ENCODE results near the gene SCT. TPM values are rescaled to one million over a fixed set of nuclear protein-coding genes. Genes with fewer than 3 reads are reported as not detected.
A peak's percentile ranks its signal among the peaks of the same experiment; 100 is the strongest.

Gene SCT
- total and polyA plus RNA-seq, 2 of the 8 experiments (the other 6 are each of a cell fraction or from before 2014, with no cell fraction given): 1.7 to 2.0 TPM

- H3K79me1 ChIP-seq (ENCODE audit: low read depth, low read length): peaks cover 3% of the 10 kb centered on the region
- peaks cover 8 to 19% of the 10 kb centered on the region in 2 experiments for H4K20me1 ChIP-seq (replicated peaks in 1 of 2; ENCODE audit: control insufficient read depth in 1 of 2, insufficient read depth in 2 of 2, low read length in 2 of 2)
- no peak overlapping the region for H2BK12ac ChIP-seq (ENCODE audit: low read depth, low read length)
- no peak overlapping the region for H3K9ac ChIP-seq (replicated peaks in 1 of 4; ENCODE audit: extremely low read depth in 1 of 4, low read depth in 3 of 4, low read length in 3 of 4)
- no peak overlapping the region for H3K56ac ChIP-seq (replicated peaks; ENCODE audit: insufficient read length, low read depth, low read length)
- H4K91ac ChIP-seq (replicated peaks; ENCODE audit: insufficient read length, low read length): no peak overlapping the region
- H2BK120ac ChIP-seq (replicated peaks; ENCODE audit: low read depth, low read length): no peak overlapping the region
- ChIA-PET CTCF (ENCODE audit: partially characterized antibody) (no interaction called here), POLR2A (ENCODE audit: partially characterized antibody) (interaction anchor here (1.3 kb wide), 1 partner anchor 40 kb away, joined by 3 read pairs; no protein-coding TSS in a partner anchor)
- H3K79me2 ChIP-seq (ENCODE audit: control insufficient read depth in 1 of 2, insufficient read depth in 2 of 2, low read length in 2 of 2): no peaks in the 10 kb centered on the region
- no peak overlapping the region for H2BK5ac ChIP-seq (ENCODE audit: low read depth, low read length)
- no peak overlapping the region for H2BK20ac ChIP-seq (ENCODE audit: low read length)
- H3K27me3 ChIP-seq (replicated peaks in 1 of 4; ENCODE audit: control insufficient read depth in 3 of 4, extremely low read depth in 1 of 4, insufficient read depth in 3 of 4, low read length in 3 of 4): no peaks in the 10 kb centered on the region
- H3K23ac ChIP-seq (ENCODE audit: insufficient read length): no peak overlapping the region
- H3K23me2 ChIP-seq (ENCODE audit: low read depth, low read length): peaks cover 3% of the 10 kb centered on the region; the same call in 1 of the 2 replicates
- no peak overlapping the region for H3K27ac ChIP-seq (ENCODE audit: low read depth, low read length)
- H3K4ac ChIP-seq (replicated peaks; ENCODE audit: insufficient read length, low read depth, low read length): no peak overlapping the region
- FAIRE-seq (no peak), DNase-seq (ENCODE audit: low read depth in 1 of 2, low spot score in 2 of 2) (peak in 1 of 2 experiments; percentile 45)
- H3K4me3 ChIP-seq (ENCODE audit: extremely low read depth in 1 of 4, insufficient read depth in 2 of 4, low read depth in 3 of 4, low read length in 4 of 4): no peak overlapping the region
- H2BK15ac ChIP-seq (ENCODE audit: low read length): no peak overlapping the region
- H3K4me1 ChIP-seq (replicated peaks in 1 of 4; ENCODE audit: control insufficient read depth in 3 of 4, insufficient read depth in 4 of 4, low read length in 3 of 4): peaks cover 0 to 12% (median 3%) of the 10 kb centered on the region in 4 experiments; a peak in 5 of 7 replicates
- no peaks in the 10 kb centered on the region for H3K9me3 ChIP-seq (ENCODE audit: insufficient read depth in 2 of 2, low read depth in 1 of 2, low read length in 1 of 2)
- H3K4me2 ChIP-seq (ENCODE audit: insufficient read depth in 1 of 2, low read depth in 2 of 2, low read length in 2 of 2): no peak overlapping the region
- H4K5ac ChIP-seq (ENCODE audit: insufficient read length, low read depth, low read length): no peak overlapping the region
- 94% methylated on average over 20 of the region's 25 CpGs; no CpG with 5 or more reads in 1 of the 2 experiments for WGBS, 2 experiments (ENCODE audit: extremely low coverage in 1 of 2, insufficient coverage in 1 of 2, insufficient read length in 1 of 2, insufficient replicate concordance in 2 of 2, low coverage in 1 of 2, low lambda C conversion rate in 2 of 2, missing lambda C conversion rate in 1 of 2)
- no peak overlapping the region for H2AFZ ChIP-seq (ENCODE audit: low read length)
- peaks cover 0 to 3% (median 1%) of the 10 kb centered on the region in 4 experiments; a peak in 3 of 8 replicates for H3K36me3 ChIP-seq (ENCODE audit: control insufficient read depth in 2 of 4, insufficient read depth in 4 of 4, low read length in 3 of 4)
- no peak overlapping the region for H3K18ac ChIP-seq (ENCODE audit: extremely low read depth, low read length)
- no peak overlapping the region for H4K8ac ChIP-seq (ENCODE audit: extremely low read depth, insufficient read depth, low read length)
- H3K14ac ChIP-seq (ENCODE audit: insufficient read length): no peak overlapping the region
- no peak overlapping the region for H2AK5ac ChIP-seq (ENCODE audit: low read depth, low read length)
- TF ChIP-seq CBX5 (IDR thresholded peaks at IDR 0.05; ENCODE audit: low read depth, low read length): no peak
- no peak for TF ChIP-seq SIRT6 (IDR thresholded peaks at IDR 0.05; ENCODE audit: low read length)
- TF ChIP-seq ZNF274 (IDR thresholded peaks at IDR 0.05; ENCODE audit: borderline replicate concordance, extremely low read depth, low read length): no peak
- TF ChIP-seq TBP (IDR thresholded peaks at IDR 0.05; ENCODE audit: low read depth, low read length): no peak
- no peak for TF ChIP-seq PHF8 (conservative IDR thresholded peaks at IDR 0.05; ENCODE audit: low read depth, low read length)
- no peak for TF ChIP-seq SIN3A (conservative IDR thresholded peaks at IDR 0.05 in 1 of 2, IDR thresholded peaks at IDR 0.05 in 1 of 2; ENCODE audit: low read depth in 1 of 2, low read length in 2 of 2)
- TF ChIP-seq SP1 (IDR thresholded peaks at IDR 0.05; ENCODE audit: low read depth, low read length): no peak
- no peak for TF ChIP-seq CBX8 (IDR thresholded peaks at IDR 0.05; ENCODE audit: borderline replicate concordance, low read depth, low read length)
- no peak for TF ChIP-seq KDM5A (IDR thresholded peaks at IDR 0.05; ENCODE audit: low read length)
- no peak for TF ChIP-seq GTF2F1 (IDR thresholded peaks at IDR 0.05; ENCODE audit: borderline replicate concordance, low read depth, low read length)
- TF ChIP-seq, protein P1, sequence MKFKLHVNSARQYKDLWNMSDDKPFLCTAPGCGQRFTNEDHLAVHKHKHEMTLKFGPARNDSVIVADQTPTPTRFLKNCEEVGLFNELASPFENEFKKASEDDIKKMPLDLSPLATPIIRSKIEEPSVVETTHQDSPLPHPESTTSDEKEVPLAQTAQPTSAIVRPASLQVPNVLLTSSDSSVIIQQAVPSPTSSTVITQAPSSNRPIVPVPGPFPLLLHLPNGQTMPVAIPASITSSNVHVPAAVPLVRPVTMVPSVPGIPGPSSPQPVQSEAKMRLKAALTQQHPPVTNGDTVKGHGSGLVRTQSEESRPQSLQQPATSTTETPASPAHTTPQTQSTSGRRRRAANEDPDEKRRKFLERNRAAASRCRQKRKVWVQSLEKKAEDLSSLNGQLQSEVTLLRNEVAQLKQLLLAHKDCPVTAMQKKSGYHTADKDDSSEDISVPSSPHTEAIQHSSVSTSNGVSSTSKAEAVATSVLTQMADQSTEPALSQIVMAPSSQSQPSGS (IDR thresholded peaks at IDR 0.05; ENCODE audit: low read length): no peak
Measured at GRCh38 chr11:617912-618682, 8.9 kb downstream of the SCT start.
